SK-N-SH (cell line): Measurements from ENCODE around the gene TAF11L14. TPM values are rescaled to one million over a fixed set of nuclear protein-coding genes. Genes with fewer than 3 reads are reported as not detected.

Source experiments
- polyA plus RNA-seq, 3 experiments: library from polyadenylated mRNA; depleted of rRNA; stranded (reverse); fragments of >200 nt; gene quantifications; 2 replicates each; pipeline ENCODE4 v1.2.3, GENCODE V29; 2012
- small RNA-seq, 7 experiments: library from RNA; depleted of rRNA; stranded (forward); fragments of <200 nt; gene quantifications; one replicate each; pipeline ENCODE3, GENCODE V24; 2012

Gene TAF11L14
- polyA plus RNA-seq, 1 of the 3 experiments (the other 2 are of a cell fraction), result not detected

Small RNAs within 50 kb of the gene (small RNA-seq; reads per million reads assigned to genes)
- gene AC233724.1 (0 reads per million in 7 experiments), gene AC233724.12 (0 reads per million in 7 experiments), gene AC233724.2 (0 reads per million in 7 experiments), gene AC233724.3 (0 reads per million in 7 experiments), gene AC233724.4 (0 reads per million in 7 experiments), gene AC233724.6 (0 reads per million in 7 experiments), gene AC233724.7 (0 reads per million in 7 experiments)

Other genes starting within 250 kb of the TAF11L14 start
- not detected in 2 replicates for gene TAF11L2, start 136.2 kb upstream of the TAF11L14 start, polyA plus RNA-seq (2012; rRNA removed)
- gene TAF11L3, start 116.1 kb upstream of the TAF11L14 start, polyA plus RNA-seq (2012; rRNA removed), result not detected in 2 replicates
- gene TAF11L4, start 112.7 kb upstream of the TAF11L14 start, polyA plus RNA-seq (2012; rRNA removed), result not detected in 2 replicates
- gene TAF11L5, start 109.2 kb upstream of the TAF11L14 start, polyA plus RNA-seq (2012; rRNA removed), result not detected in 2 replicates
- gene TAF11L6, start 105.8 kb upstream of the TAF11L14 start, polyA plus RNA-seq (2012; rRNA removed), result not detected in 2 replicates
- not detected in 2 replicates for gene TAF11L7, start 48.7 kb upstream of the TAF11L14 start, polyA plus RNA-seq (2012; rRNA removed)
- not detected in 2 replicates for gene TAF11L8, start 43.5 kb upstream of the TAF11L14 start, polyA plus RNA-seq (2012; rRNA removed)
- not detected in 2 replicates for gene TAF11L9, start 40.1 kb upstream of the TAF11L14 start, polyA plus RNA-seq (2012; rRNA removed)
- not detected in 2 replicates for gene TAF11L10, start 36.6 kb upstream of the TAF11L14 start, polyA plus RNA-seq (2012; rRNA removed)
- gene TAF11L11, start 30.3 kb upstream of the TAF11L14 start, polyA plus RNA-seq (2012; rRNA removed), result not detected in 2 replicates
- gene TAF11L12, start 24.1 kb upstream of the TAF11L14 start, polyA plus RNA-seq (2012; rRNA removed), result not detected in 2 replicates
- not detected in 2 replicates for gene TAF11L13, start 2.4 kb upstream of the TAF11L14 start, polyA plus RNA-seq (2012; rRNA removed)